K562 (cell line): ENCODE measurements around the gene TPX2. TPM values are rescaled to one million over a fixed set of nuclear protein-coding genes. Genes with fewer than 3 reads are reported as not detected.

Experiments
- ATAC-seq: fragments of 200-7000 bp; cut with Tn5 transposase; 3 replicates; pipeline ENCODE4 v1.9.1; 2020; ENCODE audit warnings: moderate library complexity
- BruUV-seq: library from RNA; stranded (reverse); fragments of 400-500 nt; replicated peaks from 2 replicates; lab custom pipeline; 2021; lab: Mats Ljungman, UMichigan
- CTCF ChIA-PET: fragments of 300-600 bp; formaldehyde crosslinking; extraction: SDS; loops from one replicate; lab custom pipeline; 2021; ENCODE audit warnings: low intra/inter-chr PET ratio; lab: Yijun Ruan, JAX
- POLR2A ChIA-PET: fragments of 300-600, 350-650 bp; sonication (Branson Sonifier 250); formaldehyde crosslinking; extraction: SDS; loops from one replicate; lab custom pipeline; 2021; ENCODE audit warnings: antibody characterized with exemption, inconsistent platforms; lab: Yijun Ruan, JAX
- DNase-seq, 4 experiments: peaks; one replicate each; pipeline versions ENCODE4 v3.0.0 to v3.0.0-alpha.2; 2011 to 2018; ENCODE audit warnings: low spot score in 3 of 4, mixed read lengths in 3 of 4; ENCODE audit errors: extremely low read depth in 1 of 4
- FAIRE-seq: peaks from 2 replicates; lab custom pipeline; 2011; peaks lifted over from hg19 to GRCh38; lab: Jason Lieb, UNC
- H2AFZ ChIP-seq: 2 replicates; pipeline ENCODE4 v1.6.0; 2011; ENCODE audit warnings: low read depth, low read length, control low read depth, inconsistent platforms
- H3K27ac ChIP-seq: fragments of 200-600 bp; 3 replicates; pipeline ENCODE4 v1.8.0; 2011; ENCODE audit warnings: low read depth, mild to moderate bottlenecking, control low read depth, inconsistent platforms, low read length, moderate library complexity, mixed read lengths; ENCODE audit errors: extremely low read depth
- H3K27me3 ChIP-seq, 2 experiments: fragments of 300-600 bp in 1 of 2; 2 replicates in 1 of 2; 3 replicates in 1 of 2; pipeline versions ENCODE4 v1.6.0 to v1.8.0; 2011; ENCODE audit warnings: inconsistent platforms in 2 of 2, low read length in 2 of 2, mild to moderate bottlenecking in 1 of 2, mixed read lengths in 1 of 2, moderate library complexity in 1 of 2; ENCODE audit not compliant: control insufficient read depth in 2 of 2, insufficient read depth in 2 of 2
- H3K36me3 ChIP-seq: fragments of 300-600 bp; 3 replicates; pipeline ENCODE4 v1.8.0; 2011; ENCODE audit warnings: mild to moderate bottlenecking, low read length, inconsistent platforms; ENCODE audit not compliant: control insufficient read depth, insufficient read depth
- H3K4me1 ChIP-seq, 2 experiments: fragments of 200-600 bp in 1 of 2; replicated peaks in 1 of 2; 2 replicates in 1 of 2; 3 replicates in 1 of 2; pipeline versions ENCODE4 v1.5.1 to v1.8.0; 2011; ENCODE audit warnings: inconsistent platforms in 2 of 2, low read length in 2 of 2, mild to moderate bottlenecking in 1 of 2, mixed read lengths in 1 of 2, moderate library complexity in 1 of 2; ENCODE audit not compliant: control insufficient read depth in 2 of 2, insufficient read depth in 2 of 2
- H3K4me2 ChIP-seq: 2 replicates; pipeline ENCODE4 v1.6.1; 2011; ENCODE audit warnings: low read length, control low read depth, inconsistent platforms, mixed read lengths; ENCODE audit not compliant: insufficient read depth
- H3K4me3 ChIP-seq: fragments of 200-600 bp; sonication (generic), shearing (Covaris generic); 2 replicates; pipeline ENCODE4 v1.5.1; 2016; ENCODE audit warnings: control low read depth, inconsistent platforms
- H3K79me2 ChIP-seq: fragments of 200-600 bp; 3 replicates; pipeline ENCODE4 v1.8.0; 2011; ENCODE audit warnings: low read length, inconsistent platforms; ENCODE audit not compliant: control insufficient read depth, insufficient read depth
- H3K9ac ChIP-seq, 2 experiments: 2 replicates each; pipeline versions ENCODE4 v1.6.0 to v1.6.1; 2011; ENCODE audit warnings: low read depth in 2 of 2, low read length in 2 of 2, control low read depth in 1 of 2, inconsistent platforms in 1 of 2, mild to moderate bottlenecking in 1 of 2, mixed read lengths in 1 of 2; ENCODE audit not compliant: insufficient read depth in 1 of 2
- H3K9me1 ChIP-seq: one replicate; pipeline ENCODE4 v1.6.0; 2011; ENCODE audit warnings: inconsistent platforms, mild to moderate bottlenecking, low read length, moderate library complexity; ENCODE audit not compliant: control insufficient read depth, insufficient read depth
- H3K9me3 ChIP-seq: replicated peaks from 2 replicates; pipeline ENCODE4 v1.5.1; 2011; ENCODE audit warnings: low read depth, low read length, inconsistent platforms; ENCODE audit not compliant: control insufficient read depth, insufficient read depth
- H4K20me1 ChIP-seq: replicated peaks from 2 replicates; pipeline ENCODE4 v1.6.1; 2011; ENCODE audit warnings: low read length, inconsistent platforms, mixed read lengths; ENCODE audit not compliant: control insufficient read depth, insufficient read depth
- HDAC2 ChIP-seq: fragments of 450-650 bp; IDR thresholded peaks from 2 replicates; pipeline ENCODE4 v1.6.1; 2016; ENCODE audit warnings: mild to moderate bottlenecking
- NCOA6 ChIP-seq: fragments of 450-650 bp; IDR thresholded peaks from 2 replicates; pipeline ENCODE4 v1.6.1; 2017; ENCODE audit warnings: mild to moderate bottlenecking
- NFIX ChIP-seq: fragments of 250-450 bp; sonication (Bioruptor Pico); IDR thresholded peaks from 2 replicates; pipeline ENCODE4 v1.4.0; 2020; ENCODE audit warnings: low read depth, mild to moderate bottlenecking, moderate library complexity
- RCOR1 ChIP-seq, 2 experiments: IDR thresholded peaks; 2 replicates each; pipeline ENCODE4 v1.6.1; 2012; ENCODE audit warnings: low read depth in 2 of 2, low read length in 2 of 2, borderline replicate concordance in 1 of 2, improper control_type of control experiment in 1 of 2
- TEAD4 ChIP-seq, 2 experiments: sonication (generic) in 1 of 2; formaldehyde crosslinking in 1 of 2; IDR thresholded peaks; 2 replicates each; pipeline versions ENCODE4 v1.6.1 to v1.8.0; 2012 to 2022; ENCODE audit warnings: borderline replicate concordance in 1 of 2, inconsistent platforms in 1 of 2, low read length in 1 of 2, mild to moderate bottlenecking in 1 of 2, missing genetic modification reagents in 1 of 2
- ZNF133 ChIP-seq: fragments of 250-450 bp; sonication (Bioruptor Pico); IDR thresholded peaks from 2 replicates; pipeline ENCODE4 v1.4.0; 2020; ENCODE audit warnings: mild to moderate bottlenecking
- WGBS: fragments of 100-300 bp; shearing (Covaris generic); methylation state at CpG from one replicate; pipeline ENCODE4 v1.1.6; 2016; ENCODE audit warnings: low coverage, mixed read lengths; ENCODE audit not compliant: insufficient coverage; ENCODE audit errors: missing lambda C conversion rate; 5-methylcytosine and 5-hydroxymethylcytosine counted together
- in situ Hi-C: fragments of 300-500 bp; cut with MboI; formaldehyde crosslinking; loops from 4 replicates; pipeline ENCODE4 v1.15.0; 2018; ENCODE audit warnings: inconsistent platforms, mixed read lengths
- intact Hi-C: fragments of 100-400 bp; cut with micrococcal nuclease; formaldehyde crosslinking; loops from 2 replicates; pipeline ENCODE4 v1.14.2; 2022
- polyA plus RNA-seq, 8 experiments: library from polyadenylated mRNA; depleted of rRNA in 4 of 8; stranded (reverse) in 5 of 8; unstranded in 3 of 8; fragments of >200 nt; fragmentation: Nextera tagmentation in 2 of 8; fragmentation: Illumina TruSeq in 1 of 8; extraction: Ambion mirVana in 2 of 8; extraction: Trizol in 1 of 8; gene quantifications; 2 replicates each; pipeline versions ENCODE4 v1.2.1 to v1.2.3, GENCODE V29; 2011 to 2014; ENCODE audit warnings: inconsistent platforms in 1 of 8, missing spikeins in 1 of 8
- total RNA-seq, 7 experiments: library from RNA; depleted of rRNA in 6 of 7; stranded (reverse); fragments of >200 nt in 6 of 7; fragmentation: Illumina TruSeq in 2 of 7; extraction: Trizol in 2 of 7; gene quantifications; 2 replicates each; pipeline versions ENCODE4 v1.2.1 to v1.2.3, GENCODE V29; 2011 to 2021; ENCODE audit warnings: low replicate concordance in 1 of 7
- TF ChIP-seq, protein P1 (sequence below), 2 experiments: fragments of 450-650 bp in 1 of 2; sonication (generic) in 1 of 2; formaldehyde crosslinking in 1 of 2; IDR thresholded peaks; 2 replicates each; pipeline versions ENCODE4 v1.7.1 to v1.9.0; 2016 to 2022; ENCODE audit warnings: inconsistent platforms in 1 of 2, mild to moderate bottlenecking in 1 of 2, missing genetic modification reagents in 1 of 2
- TF ChIP-seq, protein P2 (sequence below): fragments of 450-650 bp; formaldehyde crosslinking; conservative IDR thresholded peaks from 2 replicates; pipeline ENCODE4 v1.4.0; 2022; ENCODE audit warnings: mild to moderate bottlenecking, missing genetic modification characterization

The TPX2 gene
- total and polyA plus RNA-seq, 9 of the 15 experiments (the other 6 are each of a cell fraction or from before 2014, with no cell fraction given): 48.0 to 241 (median 133) TPM

DNA sequence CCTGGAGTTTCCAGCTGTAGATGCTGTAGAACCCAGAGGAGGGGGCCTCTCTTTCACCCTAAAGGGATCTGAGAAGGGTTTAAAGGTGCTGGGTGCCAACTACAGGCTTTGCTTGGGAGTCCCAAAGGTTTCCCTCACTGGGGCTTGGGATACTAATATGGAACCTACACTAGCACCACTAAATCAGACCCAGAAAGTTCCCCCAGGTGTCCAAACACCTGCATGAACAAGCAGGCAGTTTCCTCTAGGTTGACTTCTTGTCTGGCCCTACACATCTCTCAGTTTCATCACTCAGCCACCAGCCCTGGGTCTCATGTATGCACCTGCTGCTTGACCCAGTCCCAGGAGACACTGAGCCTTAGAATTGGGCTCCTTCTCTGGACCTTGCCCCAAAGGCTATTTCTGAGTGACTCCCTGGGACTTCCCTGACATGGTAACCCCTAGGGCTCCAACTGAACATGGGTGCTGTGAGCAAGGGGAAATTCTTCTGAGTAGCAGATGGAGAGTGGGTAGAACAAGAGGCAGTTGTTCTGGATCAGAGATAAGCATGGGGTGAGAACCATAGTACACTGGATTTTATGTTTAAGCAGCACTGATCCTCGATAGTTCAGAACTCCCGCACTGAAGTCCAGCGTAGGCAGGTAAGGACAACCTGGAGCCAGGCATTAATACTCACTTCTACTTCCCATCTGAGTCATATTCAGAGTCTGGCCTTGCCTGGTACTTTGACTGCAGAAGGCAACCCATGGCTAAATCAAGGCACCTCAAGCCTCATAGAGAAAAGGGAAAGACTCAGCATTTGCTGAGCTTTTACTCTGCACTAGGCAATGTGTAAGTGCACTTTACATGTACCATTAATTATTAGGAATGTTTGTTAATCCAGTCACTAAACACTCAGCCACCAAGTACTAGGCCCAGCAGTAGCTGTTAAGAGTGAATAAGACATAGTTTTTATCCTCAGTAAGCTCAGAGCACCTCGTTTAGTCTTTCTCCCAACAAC lies 33.2 kb upstream of the TPX2 start:
- Histone ChIP-seq H2AFZ (no peak overlapping the region), H3K9ac (peak overlapping the region; percentile 49 to 55; a peak in 3 of 4 replicates), H3K4me1 (peaks cover 41 to 59% of the 10 kb centered on the region in 2 experiments), H3K79me2 (peaks cover 95% of the 10 kb centered on the region), H3K36me3 (peaks cover 76% of the 10 kb centered on the region), H3K9me1 (peaks cover 3% of the 10 kb centered on the region), H3K4me3 (no peak overlapping the region), H3K4me2 (peak overlapping the region; percentile 59), H4K20me1 (peaks cover 15% of the 10 kb centered on the region), H3K27me3 (no peaks in the 10 kb centered on the region), H3K9me3 (no peaks in the 10 kb centered on the region; the same call in 1 of the 2 replicates), H3K27ac (peak overlapping the region; percentile 76)
- ATAC-seq (peak; percentile 7; the same call in 2 of the 3 replicates), DNase-seq (no peak), FAIRE-seq (peak; percentile 66)
- BruUV-seq: no TSS peak
- in situ Hi-C loops (no loop called here), intact Hi-C loops (loop anchor here (1.0 to 2.0 kb wide), 2 partner anchors 15 to 44 kb away; no protein-coding TSS in a partner anchor)
- 29% methylated on average over 4 of the region's 4 CpGs for WGBS
- ChIA-PET CTCF (no interaction called here), POLR2A (interaction anchor here (0.6 to 2.0 kb wide), 13 partner anchors 7 to 504 kb away, joined by 3 to 9 read pairs (median 3); partner anchors contain the start of gene ID1)
- TF ChIP-seq RCOR1 (IDR thresholded peaks at IDR 0.05; ENCODE audit: borderline replicate concordance in 1 of 2, low read depth in 2 of 2, low read length in 2 of 2): no peak
- no peak for TF ChIP-seq NFIX (CRISPR knock-in tag)
- TF ChIP-seq ZNF133 (CRISPR knock-in tag): no peak
- TF ChIP-seq NCOA6: 0 out of 2 replicates have a peak, but pooled peaks have one; percentile 21
- TF ChIP-seq, protein P1, sequence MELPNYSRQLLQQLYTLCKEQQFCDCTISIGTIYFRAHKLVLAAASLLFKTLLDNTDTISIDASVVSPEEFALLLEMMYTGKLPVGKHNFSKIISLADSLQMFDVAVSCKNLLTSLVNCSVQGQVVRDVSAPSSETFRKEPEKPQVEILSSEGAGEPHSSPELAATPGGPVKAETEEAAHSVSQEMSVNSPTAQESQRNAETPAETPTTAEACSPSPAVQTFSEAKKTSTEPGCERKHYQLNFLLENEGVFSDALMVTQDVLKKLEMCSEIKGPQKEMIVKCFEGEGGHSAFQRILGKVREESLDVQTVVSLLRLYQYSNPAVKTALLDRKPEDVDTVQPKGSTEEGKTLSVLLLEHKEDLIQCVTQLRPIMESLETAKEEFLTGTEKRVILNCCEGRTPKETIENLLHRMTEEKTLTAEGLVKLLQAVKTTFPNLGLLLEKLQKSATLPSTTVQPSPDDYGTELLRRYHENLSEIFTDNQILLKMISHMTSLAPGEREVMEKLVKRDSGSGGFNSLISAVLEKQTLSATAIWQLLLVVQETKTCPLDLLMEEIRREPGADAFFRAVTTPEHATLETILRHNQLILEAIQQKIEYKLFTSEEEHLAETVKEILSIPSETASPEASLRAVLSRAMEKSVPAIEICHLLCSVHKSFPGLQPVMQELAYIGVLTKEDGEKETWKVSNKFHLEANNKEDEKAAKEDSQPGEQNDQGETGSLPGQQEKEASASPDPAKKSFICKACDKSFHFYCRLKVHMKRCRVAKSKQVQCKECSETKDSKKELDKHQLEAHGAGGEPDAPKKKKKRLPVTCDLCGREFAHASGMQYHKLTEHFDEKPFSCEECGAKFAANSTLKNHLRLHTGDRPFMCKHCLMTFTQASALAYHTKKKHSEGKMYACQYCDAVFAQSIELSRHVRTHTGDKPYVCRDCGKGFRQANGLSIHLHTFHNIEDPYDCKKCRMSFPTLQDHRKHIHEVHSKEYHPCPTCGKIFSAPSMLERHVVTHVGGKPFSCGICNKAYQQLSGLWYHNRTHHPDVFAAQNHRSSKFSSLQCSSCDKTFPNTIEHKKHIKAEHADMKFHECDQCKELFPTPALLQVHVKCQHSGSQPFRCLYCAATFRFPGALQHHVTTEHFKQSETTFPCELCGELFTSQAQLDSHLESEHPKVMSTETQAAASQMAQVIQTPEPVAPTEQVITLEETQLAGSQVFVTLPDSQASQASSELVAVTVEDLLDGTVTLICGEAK (IDR thresholded peaks at IDR 0.05): peak; percentile 32; the same call in 1 of the 2 replicates
- TF ChIP-seq, protein P1 (CRISPR knock-in tag; IDR thresholded peaks at IDR 0.05): no peak
- no peak for TF ChIP-seq HDAC2
- no peak for TF ChIP-seq TEAD4 (IDR thresholded peaks at IDR 0.05; ENCODE audit: low read length)
- no peak for TF ChIP-seq TEAD4 (CRISPR knock-in tag; IDR thresholded peaks at IDR 0.05; ENCODE audit: borderline replicate concordance)
- TF ChIP-seq, protein P2, sequence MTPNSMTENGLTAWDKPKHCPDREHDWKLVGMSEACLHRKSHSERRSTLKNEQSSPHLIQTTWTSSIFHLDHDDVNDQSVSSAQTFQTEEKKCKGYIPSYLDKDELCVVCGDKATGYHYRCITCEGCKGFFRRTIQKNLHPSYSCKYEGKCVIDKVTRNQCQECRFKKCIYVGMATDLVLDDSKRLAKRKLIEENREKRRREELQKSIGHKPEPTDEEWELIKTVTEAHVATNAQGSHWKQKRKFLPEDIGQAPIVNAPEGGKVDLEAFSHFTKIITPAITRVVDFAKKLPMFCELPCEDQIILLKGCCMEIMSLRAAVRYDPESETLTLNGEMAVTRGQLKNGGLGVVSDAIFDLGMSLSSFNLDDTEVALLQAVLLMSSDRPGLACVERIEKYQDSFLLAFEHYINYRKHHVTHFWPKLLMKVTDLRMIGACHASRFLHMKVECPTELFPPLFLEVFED (CRISPR knock-in tag): no peak
